ENCODE measurements around the gene CAPN11. TPM values are rescaled to one million over a fixed set of nuclear protein-coding genes. Genes with fewer than 3 reads are reported as not detected.

The CAPN11 gene
- total and polyA plus RNA-seq, 9 of the 15 experiments (the other 6 are each of a cell fraction or from before 2014, with no cell fraction given), result 0.03 to 0.61 (median 0.17) TPM; not detected in 1

- Histone ChIP-seq H3K4me2 (ENCODE audit: insufficient read depth, low read length) (no peak overlapping the region), H2AFZ (ENCODE audit: low read depth, low read length) (no peak overlapping the region), H3K36me3 (ENCODE audit: control insufficient read depth, insufficient read depth, low read length) (peaks cover 22% of the 10 kb centered on the region; the same call in 1 of the 3 replicates), H3K4me3 (no peak overlapping the region), H3K9ac (ENCODE audit: insufficient read depth in 1 of 2, low read depth in 2 of 2, low read length in 2 of 2) (peak overlapping the region in 1 of 2 experiments; percentile 79; a peak in 1 of 4 replicates), H3K4me1 (replicated peaks in 1 of 2; ENCODE audit: control insufficient read depth in 2 of 2, insufficient read depth in 2 of 2, low read length in 2 of 2) (peaks cover 3 to 23% of the 10 kb centered on the region in 2 experiments; a peak in 3 of 5 replicates), H3K9me3 (replicated peaks; ENCODE audit: control insufficient read depth, insufficient read depth, low read depth, low read length) (no peaks in the 10 kb centered on the region), H3K27ac (ENCODE audit: extremely low read depth, low read depth, low read length) (no peak overlapping the region), H4K20me1 (replicated peaks; ENCODE audit: control insufficient read depth, insufficient read depth, low read length) (0 out of 2 replicates have a peak, but pooled peaks cover 3% of the 10 kb centered on the region), H3K79me2 (ENCODE audit: control insufficient read depth, insufficient read depth, low read length) (no peaks in the 10 kb centered on the region), H3K9me1 (ENCODE audit: control insufficient read depth, insufficient read depth, low read length) (no peaks in the 10 kb centered on the region), H3K27me3 (ENCODE audit: control insufficient read depth in 2 of 2, insufficient read depth in 2 of 2, low read length in 2 of 2) (no peaks in the 10 kb centered on the region)
- ATAC-seq, result no peak; the same call in 2 of the 3 replicates
- intact Hi-C loops (cut with micrococcal nuclease) (no loop called here), in situ Hi-C loops (cut with MboI) (no loop called here)
- BruUV-seq (replicated peaks), result no TSS peak
- FAIRE-seq, result no peak
- CTCF ChIA-PET (ENCODE audit: low intra/inter-chr PET ratio), result no interaction called here
- WGBS (ENCODE audit: insufficient coverage, low coverage, missing lambda C conversion rate), result 59% methylated on average over 11 of the region's 11 CpGs
- POLR2A ChIA-PET, result interaction anchor here (0.6 to 1.1 kb wide), 5 partner anchors 14 to 333 kb away, joined by 3 to 5 read pairs (median 4); partner anchors contain the start of gene HSP90AB1
- no peak for DNase-seq (ENCODE audit: extremely low read depth in 1 of 4, low spot score in 3 of 4)
- no peak for TF ChIP-seq ZBTB1 (CRISPR knock-in tag; IDR thresholded peaks at IDR 0.05; ENCODE audit: borderline replicate concordance, low read depth)
- no peak for TF ChIP-seq MAZ (CRISPR knock-in tag; conservative IDR thresholded peaks at IDR 0.05 in 1 of 2, IDR thresholded peaks at IDR 0.05 in 1 of 2)
- no peak for TF ChIP-seq HCFC1 (IDR thresholded peaks at IDR 0.05; ENCODE audit: low read depth, low read length)
- TF ChIP-seq POLR3A (IDR thresholded peaks at IDR 0.05; ENCODE audit: borderline replicate concordance, extremely low read depth, insufficient read depth, insufficient read length), result no peak
- TF ChIP-seq EP300 (IDR thresholded peaks at IDR 0.05; ENCODE audit: low read length), result no peak
- no peak for TF ChIP-seq ZNF217 (CRISPR knock-in tag; IDR thresholded peaks at IDR 0.05)
- no peak for TF ChIP-seq JUN (IDR thresholded peaks at IDR 0.05; ENCODE audit: borderline replicate concordance, low read depth, low read length)
- no peak for TF ChIP-seq JUN (CRISPR knock-in tag; IDR thresholded peaks at IDR 0.05; ENCODE audit: borderline replicate concordance)
- TF ChIP-seq E4F1 (CRISPR knock-in tag; IDR thresholded peaks at IDR 0.05; ENCODE audit: borderline replicate concordance), result no peak
- no peak for TF ChIP-seq BRD4 (IDR thresholded peaks at IDR 0.05)
- no peak for TF ChIP-seq AFF1 (IDR thresholded peaks at IDR 0.05; ENCODE audit: low read depth in 1 of 2, partially characterized antibody in 2 of 2)
- TF ChIP-seq POLR2B (IDR thresholded peaks at IDR 0.05; ENCODE audit: low read depth, partially characterized antibody), result no peak
- TF ChIP-seq CTCF (IDR thresholded peaks at IDR 0.05 in 2 of 3, conservative IDR thresholded peaks at IDR 0.05 in 1 of 3; ENCODE audit: insufficient read depth in 2 of 3, low read depth in 1 of 3, low read length in 3 of 3), result peak; percentile 7 to 21 (median 21); a peak in 1 of 6 replicates
- peak; percentile 85 for TF ChIP-seq SPI1 (IDR thresholded peaks at IDR 0.05; ENCODE audit: borderline replicate concordance, low read depth, low read length)
These were observed 1.5 kb upstream of the CAPN11 start for GRCh38 chr6:44157152-44157521.

All from K562 (cell line).